Measurements from ENCODE around the gene LRCH3.
"Not testable (repeated sequence)": the region's sequence is repeated elsewhere in the genome, so short reads cannot be mapped to it uniquely, and the experiment has no call there.

LRCH3 gene

GRCh38 chr3:197886052-197886451 is 95.0 kb downstream of the LRCH3 start:
- not testable (repeated sequence) for DNase-seq (ENCODE audit: low read depth)

GRCh38 chr3:197887430-197888053 is 96.5 kb downstream of the LRCH3 start:
- DNase-seq (ENCODE audit: low read depth), result not testable (repeated sequence)

- no peak for DNase-seq (ENCODE audit: low read depth)
These were observed 97.5 kb downstream of the LRCH3 start for GRCh38 chr3:197888511-197888910.

GRCh38 chr3:197889204-197889930 is 98.3 kb downstream of the LRCH3 start:
- no peak for DNase-seq (ENCODE audit: low read depth)

GRCh38 chr3:197890693-197891092 is 99.6 kb downstream of the LRCH3 start:
- DNase-seq (ENCODE audit: low read depth), result no peak

GRCh38 chr3:197892162-197892561 is 101.1 kb downstream of the LRCH3 start:
- no peak for DNase-seq (ENCODE audit: low read depth)

- DNase-seq (ENCODE audit: low read depth), result no peak
These were observed 105.4 kb downstream of the LRCH3 start for GRCh38 chr3:197896421-197896820.

GRCh38 chr3:197899833-197900478 is 108.9 kb downstream of the LRCH3 start:
- no peak for DNase-seq (ENCODE audit: low read depth)

- no peak for DNase-seq (ENCODE audit: low read depth)
These were observed 110.6 kb downstream of the LRCH3 start for GRCh38 chr3:197901626-197902025.

GRCh38 chr3:197906023-197906849 is 115.2 kb downstream of the LRCH3 start:
- peak; percentile 37 for DNase-seq (ENCODE audit: low read depth)

- DNase-seq (ENCODE audit: low read depth), result no peak
These were observed 115.8 kb downstream of the LRCH3 start for GRCh38 chr3:197906850-197907187.

- DNase-seq (ENCODE audit: low read depth), result no peak
These were observed 116.1 kb downstream of the LRCH3 start for GRCh38 chr3:197907196-197907595.

- DNase-seq (ENCODE audit: low read depth), result not testable (repeated sequence)
These were observed 117.5 kb downstream of the LRCH3 start for GRCh38 chr3:197908550-197908949.

- no peak for DNase-seq (ENCODE audit: low read depth)
These were observed 118.1 kb downstream of the LRCH3 start for GRCh38 chr3:197908957-197909701.

GRCh38 chr3:197912741-197913476 is 121.9 kb downstream of the LRCH3 start:
- no peak for DNase-seq (ENCODE audit: low read depth)

- DNase-seq (ENCODE audit: low read depth), result no peak
These were observed 122.8 kb downstream of the LRCH3 start for GRCh38 chr3:197913641-197914380.

GRCh38 chr3:197921429-197922275 is 130.6 kb downstream of the LRCH3 start:
- DNase-seq (ENCODE audit: low read depth), result not testable (repeated sequence)

GRCh38 chr3:197926418-197926817 is 135.4 kb downstream of the LRCH3 start:
- DNase-seq (ENCODE audit: low read depth), result no peak

- DNase-seq (ENCODE audit: low read depth), result not testable (repeated sequence)
These were observed 136.5 kb downstream of the LRCH3 start for GRCh38 chr3:197927578-197927977.
